A673 (cell line): ENCODE measurements around the gene FGD4.

Experiments
- CTCF ChIP-seq: fragments of 300-800, 200-600 bp; sonication (generic); conservative IDR thresholded peaks from 2 replicates; pipeline ENCODE4 v1.5.1; 2017; ENCODE audit warnings: low read depth, mild to moderate bottlenecking, antibody characterized with exemption, low read length, moderate library complexity, mixed read lengths
- EZH2 ChIP-seq: fragments of 200-600 bp; sonication (generic); IDR thresholded peaks from 2 replicates; pipeline ENCODE4 v1.6.1; 2017; ENCODE audit warnings: borderline replicate concordance, low read depth, mild to moderate bottlenecking, mixed read lengths, antibody characterized with exemption, low read length; ENCODE audit not compliant: poor library complexity, severe bottlenecking

GRCh38 chr12:32605326-32606095 lies 206.2 kb downstream of the FGD4 start:
- no peak for TF ChIP-seq CTCF
- TF ChIP-seq EZH2, result no peak
